GM21367 (cell line): ENCODE data around the gene RETSAT.
"Not testable (repeated sequence)": the region's sequence is repeated elsewhere in the genome, so short reads cannot be mapped to it uniquely, and the experiment has no call there.

Source experiments
- ATAC-seq: cut with Tn5 transposase; IDR thresholded peaks from one replicate; pipeline ENCODE4 v1.9.1; 2021; ENCODE audit not compliant: unreplicated experiment

Gene RETSAT

GRCh38 chr2:85354286-85355072, at the start of gene RETSAT, which contains the start of gene ELMOD3:
Gene RETSAT, minus strand, starts transcription at chr2:85354528. Its CDS starts 21 bp downstream, at chr2:85354507.
Gene ELMOD3, plus strand, starts transcription at chr2:85354769. Its CDS starts 2,430 bp downstream, at chr2:85357199.
- ATAC-seq = peak; percentile 96

- no peak for ATAC-seq
Measured at GRCh38 chr2:85401844-85402243, 47.5 kb upstream of the RETSAT start.

- no peak for ATAC-seq
Measured at GRCh38 chr2:85401464-85401805, 47.1 kb upstream of the RETSAT start.

- no peak for ATAC-seq
Measured at GRCh38 chr2:85400541-85401463, 46.5 kb upstream of the RETSAT start.

- ATAC-seq = no peak
Measured at GRCh38 chr2:85400023-85400422, 45.7 kb upstream of the RETSAT start.

- ATAC-seq = no peak
Measured at GRCh38 chr2:85399183-85399455, 44.8 kb upstream of the RETSAT start.

- ATAC-seq = no peak
Measured at GRCh38 chr2:85398426-85399182, 44.3 kb upstream of the RETSAT start.

- ATAC-seq = no peak
Measured at GRCh38 chr2:85397925-85398331, 43.6 kb upstream of the RETSAT start.

- no peak for ATAC-seq
Measured at GRCh38 chr2:85396531-85397470, 42.5 kb upstream of the RETSAT start.

GRCh38 chr2:85395912-85396475, 41.7 kb upstream of the RETSAT start:
- no peak for ATAC-seq

GRCh38 chr2:85394976-85395375, 40.6 kb upstream of the RETSAT start:
- no peak for ATAC-seq

GRCh38 chr2:85394261-85394681, 39.9 kb upstream of the RETSAT start:
- ATAC-seq = no peak

- ATAC-seq = no peak
Measured at GRCh38 chr2:85393836-85394235, 39.5 kb upstream of the RETSAT start.

- no peak for ATAC-seq
Measured at GRCh38 chr2:85390941-85391669, 36.8 kb upstream of the RETSAT start.

- no peak for ATAC-seq
Measured at GRCh38 chr2:85388878-85389538, 34.7 kb upstream of the RETSAT start.

- no peak for ATAC-seq
Measured at GRCh38 chr2:85387754-85388153, 33.4 kb upstream of the RETSAT start.

- ATAC-seq = no peak
Measured at GRCh38 chr2:85385746-85386145, 31.4 kb upstream of the RETSAT start.

- ATAC-seq = no peak
Measured at GRCh38 chr2:85383850-85384249, 29.5 kb upstream of the RETSAT start.

- ATAC-seq = not testable (repeated sequence)
Measured at GRCh38 chr2:85383151-85383550, 28.8 kb upstream of the RETSAT start.
